HCEC 1CT (cell line): ENCODE data around the gene ZNF598.

ENCODE experiments used
- DNase-seq: peaks from one replicate; pipeline ENCODE4 v3.0.0-alpha.2; 2017

ZNF598 gene

DNA sequence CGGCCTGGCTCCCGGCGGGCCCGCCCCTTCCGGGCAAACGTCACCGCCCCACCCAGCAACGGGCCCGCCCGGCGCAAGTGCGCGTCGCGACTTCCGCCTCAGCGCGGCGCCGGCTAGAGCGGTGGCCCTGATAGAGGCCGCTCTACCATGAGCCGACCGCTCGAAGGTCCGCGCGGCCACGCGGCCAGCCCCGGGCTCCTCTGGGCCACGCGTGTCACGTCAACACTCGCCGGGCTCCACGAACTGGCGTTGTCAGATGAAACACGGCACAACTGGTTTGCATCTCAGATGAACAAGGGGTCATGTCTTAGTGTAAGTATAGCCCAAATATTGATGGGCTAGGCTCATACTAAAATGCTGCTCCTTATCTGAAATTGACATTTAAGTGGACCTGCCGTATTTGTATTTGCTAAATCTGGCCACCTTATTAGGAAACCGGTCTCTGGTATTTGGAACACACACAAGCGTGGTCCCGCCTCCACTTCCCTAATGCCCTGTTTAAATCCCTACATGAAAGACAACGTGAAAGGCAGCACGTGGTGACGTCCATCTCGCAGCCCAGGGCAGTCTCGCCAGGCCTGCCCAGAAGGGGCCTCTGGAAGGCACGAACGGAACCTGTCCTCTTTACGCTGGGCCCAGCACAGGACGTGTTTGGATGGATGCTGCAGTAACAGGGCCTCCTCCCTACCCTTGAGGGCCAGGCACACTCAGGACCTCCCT is at the start of gene ZNF598:
ZNF598 (minus strand) TSS at position 31 of the 720 bp plus-strand sequence.
- DNase-seq, result peak; percentile 88

DNA sequence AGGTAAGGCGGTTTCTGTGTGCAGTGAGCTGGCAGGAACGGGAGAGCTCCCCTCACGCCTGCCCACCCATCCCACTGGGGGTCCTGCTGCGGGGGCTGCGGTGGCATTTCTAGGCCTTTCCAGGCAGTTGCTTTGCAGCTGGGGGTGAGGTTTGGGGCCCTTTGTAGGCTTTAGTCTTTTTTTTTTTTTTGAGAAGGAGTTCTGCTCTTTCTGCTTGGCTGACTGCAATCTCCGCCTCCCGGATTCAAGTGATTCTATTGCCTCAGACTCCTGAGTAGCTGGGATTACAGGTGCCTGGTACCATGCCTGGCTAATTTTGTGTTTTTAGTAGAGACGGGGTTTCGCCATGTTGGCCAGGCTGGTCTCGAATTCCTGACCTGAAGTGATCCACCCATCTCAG is 49.3 kb upstream of the ZNF598 start:
- no peak for DNase-seq

DNA sequence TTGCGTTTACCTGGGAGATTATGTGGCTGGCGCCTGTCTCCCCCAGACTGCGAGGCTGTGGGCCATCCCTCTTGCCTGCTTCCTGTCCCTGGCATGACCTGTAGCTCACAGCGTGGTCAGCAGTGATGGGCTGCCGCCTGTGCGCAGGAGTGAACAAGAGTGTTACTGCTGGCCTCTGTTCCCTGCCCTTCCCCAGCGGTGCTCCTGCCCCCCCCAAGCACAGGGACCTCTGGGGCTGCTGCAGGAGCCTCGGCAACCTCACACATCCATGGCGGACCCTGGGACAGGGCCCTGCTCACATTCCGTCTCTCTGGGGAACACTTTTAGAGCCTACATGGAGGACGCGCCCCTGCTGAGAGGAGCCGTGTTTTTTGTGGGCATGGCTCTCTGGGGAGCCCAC is 48.8 kb upstream of the ZNF598 start:
- no peak for DNase-seq

DNA sequence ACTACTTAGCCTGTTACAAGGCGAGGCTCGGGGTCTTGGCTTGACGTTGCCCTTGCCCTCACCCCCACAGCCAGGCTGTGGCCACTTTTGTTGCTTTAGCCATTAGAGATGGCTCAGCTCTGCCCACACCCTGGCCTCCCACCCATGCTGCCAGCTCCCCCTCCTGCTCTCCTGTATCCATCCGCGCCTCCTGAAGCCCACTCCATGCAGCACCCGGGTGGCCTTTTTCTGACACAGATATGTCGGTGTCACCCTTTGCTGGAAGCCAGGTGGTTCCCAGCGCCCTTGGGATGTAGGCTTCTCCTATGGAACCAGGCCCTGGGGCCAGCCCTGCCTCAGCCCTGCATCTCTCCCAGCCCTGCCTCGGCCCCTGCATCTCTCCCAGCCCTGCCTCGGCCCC is 47.8 kb upstream of the ZNF598 start:
- no peak for DNase-seq

DNA sequence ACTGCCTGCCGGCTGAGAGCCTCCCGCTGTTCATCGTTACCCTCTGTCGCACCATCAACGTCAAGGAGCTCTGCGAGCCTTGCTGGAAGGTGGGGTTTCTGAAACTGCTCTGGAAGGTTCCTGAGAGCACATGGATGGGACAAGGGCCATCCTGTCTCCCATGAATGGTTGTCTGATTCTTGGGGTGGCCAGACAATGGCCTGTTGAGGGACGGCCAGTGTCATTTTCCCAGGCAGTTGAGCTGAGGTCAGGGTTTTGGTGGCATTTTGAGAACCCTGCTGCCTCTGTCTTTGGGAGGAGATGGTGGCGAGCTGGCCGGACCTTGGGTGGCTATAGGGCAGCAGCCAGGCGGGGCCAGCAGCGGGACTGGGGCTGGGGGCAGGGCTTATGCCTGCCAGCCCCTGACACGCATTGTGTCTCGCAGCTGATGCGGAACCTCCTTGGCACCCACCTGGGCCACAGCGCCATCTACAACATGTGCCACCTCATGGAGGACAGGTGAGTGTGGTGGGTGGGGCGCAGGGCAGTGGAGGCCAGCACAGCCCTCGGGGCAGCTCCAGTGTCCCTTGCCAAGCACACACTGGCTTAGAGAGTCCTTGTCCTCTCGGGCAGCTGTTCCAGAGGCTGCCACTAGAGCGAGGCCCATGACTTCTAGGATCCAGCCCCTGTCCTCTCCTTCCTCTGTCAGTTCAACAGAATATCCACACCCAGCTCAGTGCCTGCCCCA is 47.2 kb upstream of the ZNF598 start:
- DNase-seq, result no peak

DNA sequence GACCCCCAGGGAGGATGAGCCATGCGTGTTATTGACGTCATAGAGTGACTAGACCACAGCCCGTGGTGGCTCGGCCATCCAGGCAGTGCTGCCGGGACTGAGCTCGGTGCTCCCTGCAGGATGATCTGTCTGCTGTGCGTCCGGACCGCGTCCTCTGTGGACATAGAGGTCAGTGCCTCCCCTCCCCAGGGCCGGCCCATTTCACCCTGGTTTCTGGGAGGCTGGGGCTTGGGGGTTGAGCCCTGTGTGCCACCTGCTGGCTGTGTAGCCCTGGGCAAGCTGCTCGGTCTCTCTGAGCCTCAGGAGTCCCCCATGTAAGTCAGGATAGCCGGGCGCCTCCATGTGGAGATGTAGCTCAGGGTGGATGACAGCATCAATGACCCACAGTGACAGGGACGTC is 46.5 kb upstream of the ZNF598 start:
- no peak for DNase-seq

DNA sequence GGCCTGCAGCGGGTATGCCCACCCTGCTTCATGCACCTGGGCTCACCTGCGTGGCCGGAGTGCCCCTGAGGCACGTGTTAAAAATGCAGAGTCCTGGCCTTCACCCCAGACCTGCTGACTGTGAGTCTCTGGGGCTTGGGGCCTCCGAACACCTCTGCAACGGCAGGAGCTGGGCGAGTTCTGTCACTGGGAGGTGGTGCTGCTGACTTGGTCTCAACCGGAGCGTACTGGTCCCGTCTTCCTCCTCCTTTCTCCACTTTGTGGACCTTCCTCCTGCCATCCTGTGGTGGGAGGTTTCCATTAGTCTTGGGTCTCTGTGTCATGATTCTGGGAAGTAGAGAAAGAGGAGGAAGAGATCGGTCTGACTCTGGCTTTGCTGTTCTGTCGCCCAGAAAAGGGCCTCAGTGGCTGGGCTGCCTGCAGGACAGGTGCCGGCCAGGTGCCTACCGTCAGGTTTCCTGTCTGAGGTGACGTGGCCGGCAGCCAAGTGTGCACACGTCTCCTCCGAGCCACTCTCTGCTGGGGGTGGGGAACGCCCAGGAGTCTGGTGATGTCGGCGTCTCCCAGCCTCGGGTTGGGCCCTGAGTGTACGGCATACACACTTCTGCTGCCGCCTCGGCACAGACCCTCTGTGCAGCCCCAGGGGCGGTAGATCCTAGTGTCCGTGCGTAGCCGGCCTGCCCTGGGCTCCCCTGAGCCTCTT is 45.1 kb upstream of the ZNF598 start:
- DNase-seq, result no peak

DNA sequence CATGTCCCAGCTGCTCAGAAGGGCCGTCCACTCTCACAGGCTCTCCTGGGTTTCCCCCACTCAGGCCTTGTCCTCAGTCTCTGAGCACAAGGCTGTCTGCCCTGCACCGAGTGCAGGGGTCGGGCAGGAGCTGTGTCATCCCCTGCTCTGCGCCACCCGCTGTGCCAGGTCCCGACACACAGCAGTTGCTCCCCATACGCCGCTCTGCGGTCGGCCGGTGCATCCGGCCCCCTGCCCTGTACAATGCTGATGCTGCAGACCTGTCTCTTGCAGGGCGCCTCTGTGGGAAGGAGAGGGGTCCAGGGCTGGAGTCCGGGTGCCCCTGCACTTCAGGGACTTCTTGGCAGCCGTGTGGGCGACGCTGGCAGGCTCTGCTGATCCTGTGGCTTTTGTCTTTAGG is 44.3 kb upstream of the ZNF598 start:
- no peak for DNase-seq

DNA sequence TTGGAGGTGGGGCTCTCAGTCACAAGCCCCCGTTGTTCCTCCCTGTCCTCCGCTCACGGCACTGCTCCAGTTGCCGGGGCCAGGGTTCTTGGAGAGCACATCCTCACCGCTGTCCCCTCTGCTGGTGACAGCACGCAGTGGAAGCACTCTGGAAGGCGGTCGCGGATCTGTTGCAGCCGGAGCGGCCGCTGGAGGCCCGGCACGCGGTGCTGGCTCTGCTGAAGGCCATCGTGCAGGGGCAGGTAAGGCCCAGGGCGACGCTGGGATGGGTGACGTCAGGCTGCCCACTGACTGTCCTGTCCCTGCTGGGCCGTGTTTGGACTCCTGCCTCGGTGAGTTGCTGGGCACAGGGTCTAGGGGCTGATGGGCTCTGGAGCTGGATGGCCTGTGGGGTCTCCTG is 43.6 kb upstream of the ZNF598 start:
- no peak for DNase-seq

DNA sequence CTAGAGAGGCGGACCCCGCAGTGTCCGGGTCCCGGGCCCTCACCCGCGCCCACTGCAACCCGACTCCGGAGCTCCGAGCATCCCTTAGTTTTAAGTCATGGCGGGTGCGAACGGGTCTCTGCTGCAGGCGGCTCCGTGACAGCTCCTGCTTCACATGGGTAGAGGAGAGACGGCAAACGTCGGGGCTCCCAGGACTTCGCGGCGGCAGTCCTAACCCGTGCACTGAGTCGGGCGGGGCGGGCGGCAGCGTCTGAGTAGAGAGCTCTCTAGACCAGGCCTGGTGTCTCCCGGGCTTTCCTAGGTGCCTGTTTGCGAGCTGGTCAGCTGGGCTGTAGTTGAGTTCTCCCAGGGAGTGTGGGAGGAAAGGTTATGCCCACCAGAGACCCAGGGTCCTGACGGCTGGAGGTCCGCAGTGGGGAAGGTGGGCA is 38.5 kb upstream of the ZNF598 start:
- DNase-seq, result no peak

DNA sequence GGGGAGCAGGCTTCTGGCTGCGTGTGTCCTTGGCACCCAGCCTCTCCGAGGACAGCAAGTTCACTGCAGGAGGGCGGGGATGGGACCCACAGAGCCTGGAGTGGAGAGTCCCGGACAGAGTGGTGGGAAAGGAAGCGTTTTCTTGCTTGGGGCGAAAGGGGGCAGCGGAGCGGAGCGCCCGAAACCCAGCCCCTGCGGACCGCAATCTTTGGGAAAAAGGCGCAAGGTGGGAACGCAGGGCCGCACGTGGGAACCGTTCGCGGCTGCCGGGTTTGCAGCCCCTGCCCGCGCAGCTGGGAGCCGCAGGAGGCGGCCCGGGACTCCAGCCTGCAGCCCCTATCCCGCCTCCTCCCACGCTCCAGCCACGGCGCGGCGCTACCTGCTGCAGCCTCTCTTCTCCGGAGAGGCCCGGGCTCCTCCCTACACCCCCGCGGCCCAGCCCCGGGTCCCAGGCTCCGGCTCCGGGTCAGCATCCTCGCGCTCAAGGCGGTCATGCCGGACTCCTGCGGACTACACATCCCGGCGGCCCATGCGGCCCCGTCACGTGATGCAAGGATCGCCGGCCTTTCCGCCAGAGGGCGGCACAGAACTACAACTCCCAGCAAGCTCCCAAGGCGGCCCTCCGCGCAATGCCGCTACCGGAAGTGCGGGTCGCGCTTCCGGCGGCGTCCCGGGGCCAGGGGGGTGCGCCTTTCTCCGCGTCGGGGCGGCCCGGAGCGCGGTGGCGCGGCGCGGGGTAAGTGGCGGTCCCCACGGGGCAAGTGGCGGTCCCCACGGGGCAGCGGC is 37.9 kb upstream of the ZNF598 start, which contains the start of the genes NTHL1 and TSC2:
NTHL1 (minus strand) TSS at position 505 of the 786 bp plus-strand sequence; CDS start at position 494, 11 bp downstream.
TSC2 (plus strand) TSS at position 656 of the 786 bp plus-strand sequence. CDS start 631 bp downstream, outside the sequence.
- DNase-seq, result peak; percentile 95

DNA sequence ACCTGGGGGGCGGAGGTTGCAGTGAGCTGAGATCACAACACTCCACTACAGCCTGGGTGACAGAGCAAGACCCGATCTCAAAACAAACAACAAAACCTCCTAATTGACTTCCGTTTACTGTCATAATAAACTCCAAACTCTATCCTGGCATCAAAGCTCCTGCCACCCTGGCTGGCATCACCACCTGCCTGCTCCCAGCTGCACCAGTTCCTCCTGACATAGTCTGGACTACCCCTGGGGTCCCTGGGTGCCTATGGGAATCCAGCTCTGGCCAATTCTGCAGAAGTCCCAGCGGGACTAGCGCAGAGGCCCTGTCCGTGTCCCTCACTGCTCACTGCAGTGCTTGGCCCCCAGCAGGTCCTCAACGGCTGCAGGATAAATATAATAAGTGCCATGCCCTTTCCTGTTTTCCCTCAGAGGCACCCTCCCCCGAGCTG is 37.3 kb upstream of the ZNF598 start:
- DNase-seq, result no peak

DNA sequence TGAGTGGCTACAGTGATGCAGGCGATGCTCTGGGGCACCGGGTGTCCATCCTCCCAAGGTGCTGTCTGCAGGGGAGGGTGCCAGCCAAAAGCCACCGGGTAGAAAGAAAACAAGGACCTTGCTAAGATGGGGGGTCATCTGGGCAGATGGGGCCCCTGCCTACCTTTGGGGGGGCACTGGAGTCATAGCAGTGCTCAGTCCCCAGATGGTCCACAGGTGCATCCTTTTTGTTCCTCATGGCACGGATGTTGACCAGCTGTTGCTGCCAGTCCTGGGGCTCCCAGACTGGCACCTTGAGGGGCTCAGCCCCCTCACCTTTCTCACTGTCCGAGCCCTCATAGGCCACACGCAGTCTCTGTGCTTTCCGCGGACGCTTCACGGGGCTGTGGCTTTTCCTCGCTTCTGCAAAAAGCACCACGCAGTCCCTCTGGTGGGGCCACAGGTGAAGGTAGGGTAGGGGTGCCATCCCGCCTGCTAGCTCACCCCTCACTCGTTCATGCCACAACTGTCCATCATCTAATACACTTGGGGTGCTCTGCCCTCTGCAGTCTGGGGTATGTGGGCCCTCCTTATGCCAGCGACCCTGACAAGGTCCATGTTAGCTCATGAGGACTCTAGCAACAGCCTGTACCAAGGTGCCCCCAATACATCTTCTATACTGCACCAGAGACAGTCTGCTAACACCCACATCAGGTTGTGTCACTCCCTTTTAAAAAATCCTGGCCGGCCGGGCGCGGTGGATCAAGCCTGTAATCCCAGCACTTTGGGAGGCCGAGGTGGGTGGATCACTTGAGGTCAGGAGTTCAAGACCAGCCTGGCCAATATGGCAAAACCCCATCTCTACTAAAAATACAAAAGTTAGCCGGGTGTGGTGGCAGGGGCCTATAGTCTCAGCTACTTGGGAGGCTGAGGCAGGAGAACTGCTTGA is 36.6 kb upstream of the ZNF598 start:
- DNase-seq, result no peak

DNA sequence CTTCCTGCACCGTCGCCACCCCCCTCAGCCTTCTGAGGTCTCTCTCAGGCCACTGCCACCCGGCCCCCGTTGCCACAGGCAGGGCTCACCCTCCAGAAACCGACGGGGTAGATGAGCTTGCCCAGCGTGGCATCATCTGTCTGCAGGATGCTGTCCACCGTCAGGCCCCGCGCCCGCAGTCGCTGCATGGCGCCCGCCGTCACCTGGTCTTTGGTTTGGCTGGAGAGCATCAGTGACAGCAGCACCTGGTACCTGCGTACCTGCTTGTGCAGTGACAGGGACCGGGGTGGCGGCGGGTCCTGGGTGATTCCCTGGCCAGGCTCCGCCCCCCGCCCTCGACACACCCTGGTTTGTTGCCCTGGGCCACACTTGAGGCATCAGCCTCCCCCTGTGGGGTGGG is 34.9 kb upstream of the ZNF598 start:
- no peak for DNase-seq

DNA sequence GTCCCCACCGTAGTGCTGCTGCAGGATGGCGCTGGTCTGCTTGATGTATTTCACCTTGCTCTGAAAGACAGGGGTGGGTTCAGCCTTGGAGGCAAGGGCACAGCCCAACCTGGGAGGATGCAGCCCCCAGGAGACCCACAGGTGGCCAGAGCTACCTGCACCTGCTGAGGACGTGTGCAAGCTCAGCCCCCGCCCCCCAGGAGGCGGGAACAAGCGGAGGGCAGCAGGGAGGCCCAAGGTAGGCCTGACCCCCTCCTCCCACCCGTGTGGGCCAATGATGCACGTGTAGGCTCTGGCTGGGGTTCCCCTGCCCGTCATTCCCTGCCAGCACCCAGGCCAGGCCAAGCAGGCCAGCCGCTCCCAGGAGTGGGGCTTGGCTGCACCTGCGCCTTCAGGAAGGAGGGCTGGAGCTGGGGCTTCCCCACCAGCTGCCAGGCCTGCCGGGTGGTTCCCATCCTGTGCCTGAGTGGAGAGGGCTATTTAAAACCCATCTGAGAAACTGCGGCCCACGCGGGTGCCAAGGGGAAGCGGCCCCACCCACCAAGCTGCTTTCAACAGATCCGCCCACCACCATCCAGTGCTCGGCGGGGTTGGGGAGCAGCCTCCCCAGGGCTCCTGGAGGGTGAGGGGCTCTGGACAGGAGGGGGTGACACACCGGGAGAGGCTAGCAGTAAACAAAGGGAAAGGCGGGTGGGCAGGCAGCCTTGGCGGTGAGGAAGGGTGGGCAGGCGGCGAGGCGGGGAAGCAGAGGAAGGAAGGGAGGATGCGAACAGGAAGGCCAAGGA is 34.2 kb upstream of the ZNF598 start:
- no peak for DNase-seq

DNA sequence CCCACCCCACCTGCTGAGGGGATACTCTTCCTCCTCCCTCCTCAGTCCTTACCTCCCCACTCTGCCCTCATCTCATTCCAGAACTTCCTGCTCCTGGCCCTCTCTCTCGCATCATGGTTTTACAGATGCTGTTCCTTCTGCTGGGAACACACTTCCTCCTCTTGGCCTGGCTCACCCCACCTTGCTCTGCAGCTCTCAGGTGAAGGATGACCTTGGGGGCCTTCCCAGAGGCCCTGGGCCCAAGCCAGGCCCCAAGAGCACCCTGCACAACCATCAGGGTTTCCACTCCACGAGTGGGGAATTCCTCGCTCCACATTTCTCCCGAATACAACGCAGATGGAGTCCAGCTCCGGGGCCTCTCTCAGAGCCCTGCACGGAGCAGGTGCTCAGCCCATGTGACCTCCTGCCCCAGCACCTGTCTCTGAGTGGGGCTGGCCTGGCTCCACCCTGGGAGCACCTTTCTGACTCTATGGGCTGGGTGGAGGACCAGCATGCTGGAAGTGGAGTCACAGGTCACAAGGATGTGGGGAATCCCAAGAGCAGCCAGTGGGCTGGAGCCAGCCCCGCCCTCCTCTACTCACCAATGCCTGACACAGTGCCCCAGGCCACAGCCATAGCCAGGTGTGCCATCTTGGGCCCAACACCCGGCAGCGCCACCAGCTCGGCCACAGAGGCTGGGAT is 33.5 kb upstream of the ZNF598 start:
- no peak for DNase-seq

DNA sequence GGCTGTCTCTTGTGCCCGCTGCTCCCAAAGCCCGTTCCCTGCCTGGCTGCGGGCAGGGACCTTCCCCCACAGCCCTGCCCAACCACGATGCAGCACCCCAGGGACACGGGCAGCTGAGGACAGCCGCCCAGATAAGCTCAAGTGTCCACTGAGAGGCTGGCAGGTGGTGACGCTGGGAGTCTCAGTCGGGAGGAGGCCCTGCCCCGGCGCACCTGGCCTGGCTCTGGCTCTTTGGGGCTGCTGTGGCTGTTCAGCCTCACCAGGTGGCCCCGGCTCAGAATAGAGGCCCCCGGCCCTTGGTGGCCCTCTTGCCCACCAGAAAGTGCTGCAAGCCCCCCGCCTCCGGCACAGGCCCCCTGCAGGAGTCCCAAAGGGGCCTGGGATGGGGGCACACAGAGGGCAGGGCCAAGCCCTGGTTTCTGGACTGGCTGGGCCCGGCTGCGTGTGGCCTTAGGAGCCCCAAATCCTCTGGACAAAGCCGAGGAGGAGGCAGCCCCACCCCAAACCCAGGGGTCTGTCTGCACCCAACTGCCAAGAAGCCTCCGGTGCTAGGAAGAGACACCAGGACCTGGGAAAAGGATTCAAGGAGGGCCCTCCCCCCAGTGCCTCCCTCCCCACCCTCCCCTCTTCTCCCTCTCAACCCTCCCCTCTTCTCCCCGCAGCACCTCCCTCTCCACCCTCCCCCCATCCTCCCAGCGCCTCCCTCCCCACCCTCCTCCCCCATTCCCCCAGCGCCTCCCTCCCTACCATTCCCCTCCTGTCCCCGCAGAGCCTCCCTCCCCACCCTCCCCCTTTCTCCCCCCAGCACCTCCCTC is 32.8 kb upstream of the ZNF598 start:
- no peak for DNase-seq

DNA sequence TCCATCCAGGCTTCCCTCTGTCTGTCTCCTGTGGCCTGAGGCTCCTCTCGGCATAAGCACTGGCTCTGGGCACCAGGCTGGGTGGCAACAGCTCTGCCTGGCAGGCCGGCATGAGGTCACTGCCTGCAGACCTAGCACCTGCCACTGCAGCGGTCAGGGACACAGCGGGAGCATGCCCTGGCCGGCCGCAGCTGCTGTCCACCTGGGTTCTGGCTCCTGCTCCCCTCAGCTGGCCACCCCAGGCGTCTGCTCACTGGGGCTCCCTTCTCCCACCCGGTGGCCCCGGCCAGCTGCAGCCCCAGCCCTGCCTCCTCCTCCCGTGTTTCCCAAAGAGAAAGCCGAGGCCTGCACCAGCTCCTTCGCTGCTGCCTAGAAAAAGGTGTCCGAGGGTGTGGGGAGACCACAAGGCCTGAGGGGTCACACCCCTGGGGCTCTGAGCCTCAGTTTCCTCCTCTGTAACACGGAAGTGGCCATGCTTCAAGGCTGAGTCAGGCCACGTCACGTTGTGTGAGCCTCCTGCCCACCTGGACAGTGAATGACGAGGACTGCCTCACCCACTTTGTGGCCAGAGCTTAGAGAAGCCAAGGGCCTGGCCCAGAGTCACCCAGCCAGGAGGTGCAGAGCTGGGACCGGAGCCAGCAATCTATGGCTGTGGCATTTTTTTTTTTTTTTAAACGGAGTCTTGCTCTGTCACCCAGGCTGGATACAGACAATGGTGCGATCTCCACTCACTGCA is 31.3 kb upstream of the ZNF598 start:
- no peak for DNase-seq
